GM19397 (cell line): Measurements from ENCODE around the gene RFPL4A.
"Not testable (repeated sequence)": the region's sequence is repeated elsewhere in the genome, so short reads cannot be mapped to it uniquely, and the experiment has no call there.

ENCODE experiments used
- ATAC-seq: cut with Tn5 transposase; IDR thresholded peaks from one replicate; pipeline ENCODE4 v1.9.1; 2021; ENCODE audit warnings: mild to moderate bottlenecking, moderate library complexity; ENCODE audit not compliant: unreplicated experiment

Gene RFPL4A

GRCh38 chr19:55758797-55759196 is at the start of gene RFPL4A:
TSS of gene RFPL4A (plus strand) at chr19:55759097. CDS start at chr19:55761801, 2,704 bp downstream.
- ATAC-seq, result not testable (repeated sequence)

GRCh38 chr19:55711719-55712118 is 47.2 kb upstream of the RFPL4A start:
- ATAC-seq, result no peak

GRCh38 chr19:55712804-55713631 is 45.9 kb upstream of the RFPL4A start:
- no peak for ATAC-seq

GRCh38 chr19:55716531-55716930 is 42.4 kb upstream of the RFPL4A start:
- ATAC-seq, result no peak

- ATAC-seq, result no peak
Measured at GRCh38 chr19:55717251-55717650, 41.6 kb upstream of the RFPL4A start.

- ATAC-seq, result not testable (repeated sequence)
Measured at GRCh38 chr19:55717879-55718711, 40.8 kb upstream of the RFPL4A start.

GRCh38 chr19:55720214-55720746 is 38.6 kb upstream of the RFPL4A start:
- no peak for ATAC-seq

GRCh38 chr19:55720801-55721200 is 38.1 kb upstream of the RFPL4A start:
- ATAC-seq, result no peak

- no peak for ATAC-seq
Measured at GRCh38 chr19:55723491-55723890, 35.4 kb upstream of the RFPL4A start.

GRCh38 chr19:55730378-55730777 is 28.5 kb upstream of the RFPL4A start:
- ATAC-seq, result not testable (repeated sequence)

- no peak for ATAC-seq
Measured at GRCh38 chr19:55738302-55738701, 20.6 kb upstream of the RFPL4A start, which contains the start of gene NLRP9. TSS of gene NLRP9 (minus strand) at chr19:55738402. CDS start at chr19:55738374, 28 bp downstream.

- ATAC-seq, result no peak
Measured at GRCh38 chr19:55750715-55751114, 8.2 kb upstream of the RFPL4A start.

GRCh38 chr19:55753401-55753800 is 5.5 kb upstream of the RFPL4A start:
- no peak for ATAC-seq

GRCh38 chr19:55756808-55757207 is 2.1 kb upstream of the RFPL4A start:
- ATAC-seq, result not testable (repeated sequence)

- no peak for ATAC-seq
Measured at GRCh38 chr19:55766466-55766865, 7.6 kb downstream of the RFPL4A start.

- ATAC-seq, result not testable (repeated sequence)
Measured at GRCh38 chr19:55768818-55769217, 9.9 kb downstream of the RFPL4A start, which contains the start of gene RFPL4AL1. TSS of gene RFPL4AL1 (plus strand) at chr19:55769118. CDS start at chr19:55771805, 2,687 bp downstream.

GRCh38 chr19:55769632-55770031 is 10.7 kb downstream of the RFPL4A start:
- not testable (repeated sequence) for ATAC-seq

- no peak for ATAC-seq
Measured at GRCh38 chr19:55777528-55777927, 18.6 kb downstream of the RFPL4A start.

- ATAC-seq, result no peak
Measured at GRCh38 chr19:55778331-55778730, 19.4 kb downstream of the RFPL4A start.

GRCh38 chr19:55781112-55781511 is 22.2 kb downstream of the RFPL4A start:
- ATAC-seq, result no peak

GRCh38 chr19:55795021-55795420 is 36.1 kb downstream of the RFPL4A start:
- ATAC-seq, result no peak
